HepG2 (cell line): ENCODE results near the gene DPEP3. TPM values are rescaled to one million over a fixed set of nuclear protein-coding genes. Genes with fewer than 3 reads are reported as not detected.

ENCODE experiments used
- AGO1 ChIP-seq: fragments of 200-400 bp; formaldehyde crosslinking; IDR thresholded peaks from 2 replicates; pipeline ENCODE4 v1.6.1; 2017; ENCODE audit warnings: mild to moderate bottlenecking, low read depth, low read length, moderate library complexity; ENCODE audit not compliant: poor library complexity, severe bottlenecking
- FOXK1 ChIP-seq: sonication (generic); formaldehyde crosslinking; IDR thresholded peaks from 2 replicates; pipeline ENCODE4 v1.4.0; 2020; ENCODE audit warnings: low read depth, missing genetic modification reagents, borderline replicate concordance
- GZF1 ChIP-seq: sonication (generic); formaldehyde crosslinking; IDR thresholded peaks from 2 replicates; pipeline ENCODE4 v1.5.1; 2020; ENCODE audit warnings: mild to moderate bottlenecking, missing genetic modification reagents
- IRF2 ChIP-seq: IDR thresholded peaks from 2 replicates; pipeline ENCODE4 v1.6.1; 2018; ENCODE audit warnings: missing genetic modification reagents, missing compliant biosample characterization
- KDM5B ChIP-seq: sonication (generic); formaldehyde crosslinking; IDR thresholded peaks from 2 replicates; pipeline ENCODE4 v1.4.0; 2020; ENCODE audit warnings: missing genetic modification reagents, mild to moderate bottlenecking, borderline replicate concordance
- NCOA1 ChIP-seq: sonication (generic); formaldehyde crosslinking; IDR thresholded peaks from 2 replicates; pipeline ENCODE4 v1.9.0; 2021; ENCODE audit warnings: missing genetic modification reagents
- PHF8 ChIP-seq: sonication (generic); formaldehyde crosslinking; IDR thresholded peaks from 2 replicates; pipeline ENCODE4 v1.5.0; 2020; ENCODE audit warnings: missing genetic modification reagents
- REXO4 ChIP-seq: sonication (generic); formaldehyde crosslinking; IDR thresholded peaks from 2 replicates; pipeline ENCODE4 v1.8.0; 2022; ENCODE audit warnings: missing genetic modification reagents, mild to moderate bottlenecking, borderline replicate concordance
- SOX5 ChIP-seq: IDR thresholded peaks from 2 replicates; pipeline ENCODE4 v1.6.1; 2016; ENCODE audit warnings: borderline replicate concordance
- SRF ChIP-seq: IDR thresholded peaks from 2 replicates; pipeline ENCODE4 v1.6.1; 2011; ENCODE audit warnings: mild to moderate bottlenecking, low read depth, low read length, moderate library complexity
- YEATS4 ChIP-seq: sonication (generic); formaldehyde crosslinking; IDR thresholded peaks from 2 replicates; pipeline ENCODE4 v1.4.0; 2020; ENCODE audit warnings: missing genetic modification reagents, borderline replicate concordance
- ZNF296 ChIP-seq: sonication (generic); formaldehyde crosslinking; conservative IDR thresholded peaks from 2 replicates; pipeline ENCODE4 v1.5.0; 2020; ENCODE audit warnings: mild to moderate bottlenecking, missing genetic modification reagents
- ZNF343 ChIP-seq: sonication (generic); formaldehyde crosslinking; IDR thresholded peaks from 2 replicates; pipeline ENCODE4 v1.4.0; 2020; ENCODE audit warnings: mild to moderate bottlenecking, missing genetic modification reagents
- ZNF512B ChIP-seq: sonication (generic); formaldehyde crosslinking; IDR thresholded peaks from 2 replicates; pipeline ENCODE4 v1.5.1; 2020; ENCODE audit warnings: missing genetic modification reagents, mild to moderate bottlenecking, borderline replicate concordance
- ZNF546 ChIP-seq: sonication (generic); formaldehyde crosslinking; conservative IDR thresholded peaks from 2 replicates; pipeline ENCODE4 v1.8.1; 2023; ENCODE audit warnings: mild to moderate bottlenecking, missing genetic modification reagents
- ZNF589 ChIP-seq: sonication (generic); formaldehyde crosslinking; conservative IDR thresholded peaks from 2 replicates; pipeline ENCODE4 v1.8.0; 2022; ENCODE audit warnings: mild to moderate bottlenecking, moderate library complexity, missing genetic modification reagents
- ZNF710 ChIP-seq: sonication (generic); formaldehyde crosslinking; IDR thresholded peaks from 2 replicates; pipeline ENCODE4 v1.5.0; 2020; ENCODE audit warnings: mild to moderate bottlenecking, missing genetic modification reagents, borderline replicate concordance
- ZNF776 ChIP-seq: sonication (generic); formaldehyde crosslinking; IDR thresholded peaks from 2 replicates; pipeline ENCODE4 v1.4.0; 2020; ENCODE audit warnings: mild to moderate bottlenecking, missing genetic modification reagents
- ZNF781 ChIP-seq: sonication (generic); formaldehyde crosslinking; IDR thresholded peaks from 2 replicates; pipeline ENCODE4 v1.5.1; 2020; ENCODE audit warnings: borderline replicate concordance, mild to moderate bottlenecking, missing genetic modification reagents; ENCODE audit errors: not compliant biosample characterization
- ZNF784 ChIP-seq: sonication (generic); formaldehyde crosslinking; IDR thresholded peaks from 2 replicates; pipeline ENCODE4 v1.5.1; 2020; ENCODE audit warnings: missing genetic modification reagents, mild to moderate bottlenecking, borderline replicate concordance
- ZSCAN5A ChIP-seq: sonication (generic); formaldehyde crosslinking; IDR thresholded peaks from 2 replicates; pipeline ENCODE4 v1.8.0; 2022; ENCODE audit warnings: mild to moderate bottlenecking, missing genetic modification reagents, borderline replicate concordance
- polyA plus RNA-seq, 8 experiments: library from polyadenylated mRNA; depleted of rRNA in 3 of 8; stranded (reverse) in 7 of 8; unstranded in 1 of 8; fragments of >200 nt; fragmentation: Illumina TruSeq in 4 of 8; extraction: Trizol in 4 of 8; gene quantifications; 2 replicates each; pipeline versions ENCODE4 v1.2.1 to v1.2.3, GENCODE V29; 2011 to 2016; ENCODE audit warnings: low read depth in 4 of 8, missing spikeins in 1 of 8, mixed read lengths in 1 of 8; ENCODE audit not compliant: insufficient read depth in 1 of 8
- total RNA-seq, 5 experiments: library from RNA; depleted of rRNA; stranded (reverse); fragments of >200 nt; fragmentation: Illumina TruSeq; extraction: Trizol; gene quantifications; 2 replicates each; pipeline ENCODE4 v1.2.3, GENCODE V29; 2016; ENCODE audit warnings: low read depth in 1 of 5

Gene DPEP3
- total and polyA plus RNA-seq, 2 of the 13 experiments (the other 11 are each of a cell fraction or from before 2014, with no cell fraction given): not detected

GRCh38 chr16:67943619-67944504 is 36.4 kb downstream of the DPEP3 start, which contains the start of gene LCAT (continued):
- TF ChIP-seq KDM5B (CRISPR knock-in tag) (0 out of 2 replicates have a peak, but pooled peaks have one; percentile 67), ZNF512B (no peak), REXO4 (CRISPR knock-in tag) (peak; percentile 64; the same call in 1 of the 2 replicates), ZNF546 (CRISPR knock-in tag) (0 out of 2 replicates have a peak, but pooled peaks have one; percentile 26), AGO1 (peak; percentile 93), IRF2 (CRISPR knock-in tag) (peak; percentile 43; the same call in 1 of the 2 replicates), GZF1 (CRISPR knock-in tag) (no peak), ZNF781 (peak; percentile 20), ZNF296 (CRISPR knock-in tag) (no peak; the same call in 1 of the 2 replicates), NCOA1 (CRISPR knock-in tag) (no peak), ZNF710 (CRISPR knock-in tag) (peak; percentile 52; the same call in 1 of the 2 replicates), SOX5 (peak; percentile 42; the same call in 1 of the 2 replicates), ZNF784 (CRISPR knock-in tag) (no peak), FOXK1 (CRISPR knock-in tag) (no peak; the same call in 1 of the 2 replicates), YEATS4 (CRISPR knock-in tag) (no peak), PHF8 (CRISPR knock-in tag) (peak; percentile 45), ZNF589 (CRISPR knock-in tag) (peak; percentile 19; the same call in 1 of the 2 replicates), SRF (peak; percentile 69), ZNF343 (CRISPR knock-in tag) (no peak), ZNF776 (CRISPR knock-in tag) (no peak; the same call in none of the 2 replicates), ZSCAN5A (peak; percentile 68; the same call in 1 of the 2 replicates)
